ENCODE results near the gene FNDC8. TPM values are rescaled to one million over a fixed set of nuclear protein-coding genes. Genes with fewer than 3 reads are reported as not detected.

FNDC8 gene
- total and polyA plus RNA-seq, 9 donors = 0.11 to 0.12 TPM; not detected in 7

- peak; percentile 76 for DNase-seq
- Histone ChIP-seq H3K27ac (ENCODE audit: low read length) (peak within 1 kb of the TSS; percentile 3), H3K27me3 (ENCODE audit: control insufficient read depth, insufficient read depth, low read length) (peaks cover 3% of the 10 kb centered on the region), H3K36me3 (ENCODE audit: control insufficient read depth, insufficient read depth, low read length) (no peaks in the 10 kb centered on the region), H3K9me3 (replicated peaks; ENCODE audit: control insufficient read depth, low read depth, low read length) (no peaks in the 10 kb centered on the region), H3K4me1 (ENCODE audit: control insufficient read depth, insufficient read depth, low read length) (peaks cover 14% of the 10 kb centered on the region), H3K4me3 (ENCODE audit: low read length) (peak within 1 kb of the TSS; percentile 87)
- WGBS (ENCODE audit: insufficient coverage) = under 1% methylated on average over 58 of the region's 72 CpGs
These were observed 1.8 kb upstream of the FNDC8 start, which contains the start of gene RAD51D for GRCh38 chr17:35119370-35120165. TSS of gene RAD51D (minus strand) at chr17:35119860. CDS start at chr17:35119613, 247 bp downstream.

- no peak overlapping the region for H3K4me3 ChIP-seq (ENCODE audit: low read length)
- H3K27ac ChIP-seq (ENCODE audit: low read length) = no peak overlapping the region
- no peaks in the 10 kb centered on the region for H3K4me1 ChIP-seq (ENCODE audit: control insufficient read depth, insufficient read depth, low read length)
- 55% methylated on average over 4 of the region's 11 CpGs for WGBS (ENCODE audit: insufficient coverage)
- H3K27me3 ChIP-seq (ENCODE audit: control insufficient read depth, insufficient read depth, low read length) = no peaks in the 10 kb centered on the region
- peaks cover 22% of the 10 kb centered on the region for H3K36me3 ChIP-seq (ENCODE audit: control insufficient read depth, insufficient read depth, low read length)
- H3K9me3 ChIP-seq (replicated peaks; ENCODE audit: control insufficient read depth, low read depth, low read length) = no peaks in the 10 kb centered on the region
- DNase-seq = peak; percentile 62
These were observed 6.5 kb downstream of the FNDC8 start for GRCh38 chr17:35127751-35128514.

- no peak for DNase-seq
- Histone ChIP-seq H3K36me3 (ENCODE audit: control insufficient read depth, insufficient read depth, low read length) (peaks cover 37% of the 10 kb centered on the region), H3K27ac (ENCODE audit: low read length) (no peak overlapping the region), H3K9me3 (replicated peaks; ENCODE audit: control insufficient read depth, low read depth, low read length) (no peaks in the 10 kb centered on the region), H3K4me3 (ENCODE audit: low read length) (no peak overlapping the region), H3K4me1 (ENCODE audit: control insufficient read depth, insufficient read depth, low read length) (no peaks in the 10 kb centered on the region), H3K27me3 (ENCODE audit: control insufficient read depth, insufficient read depth, low read length) (no peaks in the 10 kb centered on the region)
- WGBS (ENCODE audit: insufficient coverage) = 91% methylated on average over 5 of the region's 11 CpGs
These were observed 7.9 kb downstream of the FNDC8 start for GRCh38 chr17:35129154-35129972.

- no peak for DNase-seq
- H3K27ac ChIP-seq (ENCODE audit: low read length) = no peak overlapping the region
- WGBS (ENCODE audit: insufficient coverage) = 77% methylated on average over 2 of the region's 5 CpGs
- no peaks in the 10 kb centered on the region for H3K27me3 ChIP-seq (ENCODE audit: control insufficient read depth, insufficient read depth, low read length)
- H3K36me3 ChIP-seq (ENCODE audit: control insufficient read depth, insufficient read depth, low read length) = peaks cover 43% of the 10 kb centered on the region
- no peaks in the 10 kb centered on the region for H3K9me3 ChIP-seq (replicated peaks; ENCODE audit: control insufficient read depth, low read depth, low read length)
- no peaks in the 10 kb centered on the region for H3K4me1 ChIP-seq (ENCODE audit: control insufficient read depth, insufficient read depth, low read length)
- H3K4me3 ChIP-seq (ENCODE audit: low read length) = no peak overlapping the region
These were observed 8.5 kb downstream of the FNDC8 start for GRCh38 chr17:35129973-35130351.

DNA sequence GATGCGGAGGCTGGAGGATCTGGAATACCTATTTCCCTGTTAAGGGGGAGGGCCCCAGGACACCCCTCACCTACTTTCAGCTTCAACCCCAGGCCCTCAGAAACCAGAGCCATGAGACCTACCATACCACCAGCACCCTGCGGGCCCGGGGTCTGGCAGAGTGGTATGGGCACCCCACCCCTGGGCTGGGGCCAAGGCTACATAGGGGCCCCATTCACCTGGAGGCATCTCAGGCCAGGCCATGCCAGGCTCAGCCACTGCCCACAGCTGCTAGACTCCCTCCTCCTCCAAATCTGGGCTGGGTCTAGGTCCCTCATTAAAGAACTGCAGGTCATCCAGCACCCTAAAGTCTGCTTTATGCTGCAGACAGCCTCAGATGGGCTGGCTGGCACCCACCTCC is 9.0 kb downstream of the FNDC8 start:
- Histone ChIP-seq H3K27ac (ENCODE audit: low read length) (no peak overlapping the region), H3K27me3 (ENCODE audit: control insufficient read depth, insufficient read depth, low read length) (no peaks in the 10 kb centered on the region), H3K4me1 (ENCODE audit: control insufficient read depth, insufficient read depth, low read length) (no peaks in the 10 kb centered on the region), H3K36me3 (ENCODE audit: control insufficient read depth, insufficient read depth, low read length) (peaks cover 47% of the 10 kb centered on the region), H3K4me3 (ENCODE audit: low read length) (no peak overlapping the region), H3K9me3 (replicated peaks; ENCODE audit: control insufficient read depth, low read depth, low read length) (no peaks in the 10 kb centered on the region)
- WGBS (ENCODE audit: insufficient coverage) = no CpG with 5 or more reads among the region's 3 CpGs
- no peak for DNase-seq

DNA sequence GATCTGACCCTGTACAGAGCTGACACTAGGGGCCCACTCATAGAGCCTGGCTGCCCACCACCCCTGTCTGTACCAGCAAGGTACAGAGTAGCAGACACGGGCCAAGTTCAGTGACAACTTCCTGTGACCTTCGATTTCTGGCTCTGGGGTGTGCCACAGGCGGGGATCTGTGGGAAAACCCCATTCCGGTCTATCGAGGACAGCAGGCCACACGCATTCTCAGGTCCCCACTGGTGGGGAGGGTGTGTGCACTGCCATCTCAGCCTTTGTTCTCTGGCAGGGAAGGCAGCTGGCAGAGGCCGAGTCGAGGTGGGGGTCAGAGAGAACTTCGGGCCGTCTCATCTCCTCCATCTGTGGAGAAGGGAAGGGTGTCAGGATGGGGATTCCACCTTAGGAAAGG is 10.7 kb downstream of the FNDC8 start:
- H3K9me3 ChIP-seq (replicated peaks; ENCODE audit: control insufficient read depth, low read depth, low read length) = no peaks in the 10 kb centered on the region
- H3K4me3 ChIP-seq (ENCODE audit: low read length) = no peak overlapping the region
- no peaks in the 10 kb centered on the region for H3K27me3 ChIP-seq (ENCODE audit: control insufficient read depth, insufficient read depth, low read length)
- no peak for DNase-seq
- H3K36me3 ChIP-seq (ENCODE audit: control insufficient read depth, insufficient read depth, low read length) = peaks cover 61% of the 10 kb centered on the region
- no peak overlapping the region for H3K27ac ChIP-seq (ENCODE audit: low read length)
- WGBS (ENCODE audit: insufficient coverage) = 95% methylated on average over 3 of the region's 10 CpGs
- no peaks in the 10 kb centered on the region for H3K4me1 ChIP-seq (ENCODE audit: control insufficient read depth, insufficient read depth, low read length)

DNA sequence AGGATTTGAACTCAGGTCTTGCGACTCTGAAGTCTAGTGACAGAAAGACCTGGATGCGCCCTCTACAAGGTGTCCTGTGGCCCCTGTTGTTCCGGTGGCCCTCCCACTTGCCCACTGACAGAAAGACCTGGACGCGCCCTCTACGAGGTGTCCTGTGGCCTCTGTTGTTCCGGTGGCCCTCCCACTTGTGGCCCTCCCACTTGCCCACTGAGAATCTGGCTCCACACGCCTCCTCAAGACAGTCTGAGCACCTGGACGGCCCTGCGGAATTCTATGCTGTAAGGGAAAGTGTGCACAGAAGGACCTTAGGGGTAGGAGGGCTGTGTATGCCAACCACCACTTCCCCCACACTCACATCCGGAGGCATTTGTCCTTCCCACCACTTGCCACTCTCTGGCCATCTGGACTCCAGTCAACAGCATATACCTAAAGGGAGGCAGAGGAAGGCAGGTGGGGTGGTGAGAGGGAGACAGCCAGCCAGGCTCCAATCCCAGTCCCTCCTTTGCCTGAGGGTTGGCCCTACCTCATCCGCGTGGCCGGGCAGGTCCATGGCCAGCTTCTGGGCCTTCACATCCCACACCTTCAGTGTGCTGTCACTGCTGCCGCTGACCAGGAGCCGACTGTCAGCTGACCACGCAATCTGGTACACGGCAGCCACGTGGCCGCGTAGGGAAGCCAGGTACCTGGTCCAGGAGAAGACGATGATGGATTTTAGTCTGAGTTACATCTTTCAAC is 11.6 kb downstream of the FNDC8 start:
- peaks cover 70% of the 10 kb centered on the region for H3K36me3 ChIP-seq (ENCODE audit: control insufficient read depth, insufficient read depth, low read length)
- H3K4me1 ChIP-seq (ENCODE audit: control insufficient read depth, insufficient read depth, low read length) = no peaks in the 10 kb centered on the region
- no peak for DNase-seq
- no peak overlapping the region for H3K27ac ChIP-seq (ENCODE audit: low read length)
- 98% methylated on average over 18 of the region's 22 CpGs for WGBS (ENCODE audit: insufficient coverage)
- H3K27me3 ChIP-seq (ENCODE audit: control insufficient read depth, insufficient read depth, low read length) = no peaks in the 10 kb centered on the region
- no peaks in the 10 kb centered on the region for H3K9me3 ChIP-seq (replicated peaks; ENCODE audit: control insufficient read depth, low read depth, low read length)
- no peak overlapping the region for H3K4me3 ChIP-seq (ENCODE audit: low read length)

- Histone ChIP-seq H3K27me3 (ENCODE audit: control insufficient read depth, insufficient read depth, low read length) (no peaks in the 10 kb centered on the region), H3K36me3 (ENCODE audit: control insufficient read depth, insufficient read depth, low read length) (peaks cover 87% of the 10 kb centered on the region), H3K27ac (ENCODE audit: low read length) (no peak overlapping the region), H3K9me3 (replicated peaks; ENCODE audit: control insufficient read depth, low read depth, low read length) (no peaks in the 10 kb centered on the region), H3K4me3 (ENCODE audit: low read length) (no peak overlapping the region), H3K4me1 (ENCODE audit: control insufficient read depth, insufficient read depth, low read length) (no peaks in the 10 kb centered on the region)
- WGBS (ENCODE audit: insufficient coverage) = 70% methylated on average over 1 of the region's 6 CpGs
- no peak for DNase-seq
These were observed 13.9 kb downstream of the FNDC8 start for GRCh38 chr17:35135322-35135721.

DNA sequence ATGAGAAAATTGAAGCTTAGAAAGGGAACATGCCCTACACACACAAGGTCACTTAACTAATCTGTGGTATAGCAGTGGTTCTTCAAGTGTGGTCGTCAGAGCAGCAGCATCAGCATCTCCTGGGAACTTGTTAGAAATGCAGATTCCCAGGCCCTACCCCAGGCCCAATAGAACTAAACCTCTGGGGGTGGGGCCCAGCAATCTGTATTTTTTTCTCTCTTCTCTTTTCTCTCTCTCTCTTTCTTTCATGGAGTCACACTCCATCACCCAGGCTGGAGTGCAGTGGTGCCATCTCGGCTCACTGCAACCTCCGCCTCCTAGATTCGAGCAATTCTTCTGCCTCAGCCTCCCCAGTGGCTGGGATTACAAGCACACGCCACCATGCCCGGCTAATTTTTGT is 16.8 kb downstream of the FNDC8 start:
- no peak for DNase-seq
- Histone ChIP-seq H3K4me3 (ENCODE audit: low read length) (no peak overlapping the region), H3K4me1 (ENCODE audit: control insufficient read depth, insufficient read depth, low read length) (peaks cover 10% of the 10 kb centered on the region), H3K9me3 (replicated peaks; ENCODE audit: control insufficient read depth, low read depth, low read length) (no peaks in the 10 kb centered on the region), H3K27ac (ENCODE audit: low read length) (no peak overlapping the region), H3K36me3 (ENCODE audit: control insufficient read depth, insufficient read depth, low read length) (peaks cover 64% of the 10 kb centered on the region), H3K27me3 (ENCODE audit: control insufficient read depth, insufficient read depth, low read length) (no peaks in the 10 kb centered on the region)
- 100% methylated on average over 1 of the region's 6 CpGs for WGBS (ENCODE audit: insufficient coverage)

Measured in muscle of leg (tissue), 11 donors.